CD4-positive, alpha-beta T cell (primary cell): Measurements from ENCODE around the gene MEAK7. TPM values are rescaled to one million over a fixed set of nuclear protein-coding genes. Genes with fewer than 3 reads are reported as not detected.
A peak's percentile ranks its signal among the peaks of the same experiment; 100 is the strongest.

Experiments used
- ATAC-seq: fragments of 200-7000 bp; cut with Tn5 transposase; one replicate; pipeline ENCODE4 v1.10.0; 2022; ENCODE audit warnings: mild to moderate bottlenecking; ENCODE audit not compliant: poor library complexity
- CTCF ChIA-PET: fragments of 350-600 bp; sonication (Branson Sonifier 250); formaldehyde crosslinking; loops from one replicate; lab custom pipeline; 2021; ENCODE audit warnings: antibody characterized with exemption, inconsistent platforms; lab: Charles Lee
- POLR2A ChIA-PET: fragments of 350-600 bp; sonication (Branson Sonifier 250); formaldehyde crosslinking; loops from one replicate; lab custom pipeline; 2021; ENCODE audit warnings: antibody characterized with exemption, inconsistent platforms; lab: Charles Lee
- DNase-seq, 14 experiments: peaks; one replicate each; pipeline ENCODE4 v3.0.0-alpha.2; 2013 to 2020; ENCODE audit warnings: mixed read lengths in 2 of 14
- H3K27ac ChIP-seq, 2 donors: one replicate each; pipeline versions ENCODE4 v1.5.1 to v1.7.0; 2013; ENCODE audit warnings: low read length in 2 of 2, low read depth in 1 of 2, mild to moderate bottlenecking in 1 of 2
- H3K27me3 ChIP-seq, 2 experiments: 1 replicate in 1 of 2; 2 replicates in 1 of 2; pipeline versions ENCODE4 v1.6.1 to v1.7.0; 2013; ENCODE audit warnings: low read length in 2 of 2, control low read depth in 1 of 2, mild to moderate bottlenecking in 1 of 2, moderate library complexity in 1 of 2; ENCODE audit not compliant: insufficient read depth in 2 of 2, control insufficient read depth in 1 of 2
- H3K36me3 ChIP-seq: one replicate; pipeline ENCODE4 v1.6.1; 2013; ENCODE audit warnings: low read length, control low read depth; ENCODE audit not compliant: insufficient read depth
- H3K4me1 ChIP-seq: one replicate; pipeline ENCODE4 v1.6.1; 2013; ENCODE audit warnings: low read length, control low read depth; ENCODE audit not compliant: insufficient read depth
- H3K4me3 ChIP-seq: one replicate; pipeline ENCODE4 v1.5.1; 2013; ENCODE audit warnings: mild to moderate bottlenecking, low read length, moderate library complexity
- H3K9me3 ChIP-seq, 2 experiments: 1 replicate in 1 of 2; 2 replicates in 1 of 2; pipeline versions ENCODE4 v1.6.1 to v1.7.0; 2013; ENCODE audit warnings: low read length in 2 of 2, mild to moderate bottlenecking in 2 of 2, control low read depth in 1 of 2, moderate library complexity in 1 of 2; ENCODE audit not compliant: control insufficient read depth in 1 of 2, insufficient read depth in 1 of 2
- H3K27ac Mint-ChIP-seq: one replicate; pipeline ENCODE4 v1.8.0; 2020; ENCODE audit warnings: mixed read lengths
- H3K27me3 Mint-ChIP-seq: one replicate; pipeline ENCODE4 v1.8.0; 2021; ENCODE audit warnings: mixed read lengths
- H3K36me3 Mint-ChIP-seq: one replicate; pipeline ENCODE4 v1.8.0; 2021; ENCODE audit warnings: low read depth, mixed read lengths
- H3K4me1 Mint-ChIP-seq: one replicate; pipeline ENCODE4 v1.8.0; 2021; ENCODE audit warnings: low read depth, mixed read lengths
- H3K4me3 Mint-ChIP-seq: one replicate; pipeline ENCODE4 v1.8.0; 2020; ENCODE audit warnings: mild to moderate bottlenecking, mixed read lengths
- H3K9me3 Mint-ChIP-seq: one replicate; pipeline ENCODE4 v1.8.0; 2020; ENCODE audit warnings: mixed read lengths
- intact Hi-C, 2 experiments: fragments of 100-400 bp; cut with DNase I in 1 of 2; cut with micrococcal nuclease in 1 of 2; formaldehyde crosslinking; loops; one replicate each; pipeline versions ENCODE4 v1.15.1 to v1.9.0; 2023 to 2025; cut with DNase I, micrococcal nuclease
- total RNA-seq, 174 experiments: library from RNA in 2 of 174; stranded (reverse) in 2 of 174; gene quantifications; one replicate each; pipeline ENCODE4 v1.2.3 and lab custom pipeline; 2021 to 2026
- TF ChIP-seq, protein P1 (sequence below): fragments of 200-600 bp; IDR thresholded peaks from one replicate; pipeline ENCODE4 v1.8.0; 2022; ENCODE audit warnings: antibody characterized with exemption, mild to moderate bottlenecking

The MEAK7 gene
- total RNA-seq, 2 experiments from 2014 or later, result 1.9 to 3.7 TPM

DNA sequence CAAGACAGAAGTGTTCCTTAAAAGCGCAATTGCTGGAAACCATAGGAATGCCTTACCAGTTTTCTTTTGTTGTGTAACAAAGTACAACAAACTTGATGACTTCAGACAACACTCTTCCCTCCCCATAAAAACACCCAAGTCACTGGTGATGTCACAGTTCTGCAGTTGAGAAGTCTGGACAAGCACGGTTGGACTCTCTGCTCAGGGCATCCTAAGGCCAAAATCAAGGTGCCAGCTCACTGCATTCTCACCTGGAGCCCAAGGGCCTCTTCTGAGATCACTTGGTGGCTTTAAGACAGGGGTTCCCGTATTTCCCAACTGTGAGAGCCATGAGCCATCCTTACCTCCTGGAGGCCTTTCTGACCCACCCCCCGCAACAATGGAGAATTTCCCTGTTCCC, 45.6 kb upstream of the MEAK7 start:
- TF ChIP-seq, protein P1, sequence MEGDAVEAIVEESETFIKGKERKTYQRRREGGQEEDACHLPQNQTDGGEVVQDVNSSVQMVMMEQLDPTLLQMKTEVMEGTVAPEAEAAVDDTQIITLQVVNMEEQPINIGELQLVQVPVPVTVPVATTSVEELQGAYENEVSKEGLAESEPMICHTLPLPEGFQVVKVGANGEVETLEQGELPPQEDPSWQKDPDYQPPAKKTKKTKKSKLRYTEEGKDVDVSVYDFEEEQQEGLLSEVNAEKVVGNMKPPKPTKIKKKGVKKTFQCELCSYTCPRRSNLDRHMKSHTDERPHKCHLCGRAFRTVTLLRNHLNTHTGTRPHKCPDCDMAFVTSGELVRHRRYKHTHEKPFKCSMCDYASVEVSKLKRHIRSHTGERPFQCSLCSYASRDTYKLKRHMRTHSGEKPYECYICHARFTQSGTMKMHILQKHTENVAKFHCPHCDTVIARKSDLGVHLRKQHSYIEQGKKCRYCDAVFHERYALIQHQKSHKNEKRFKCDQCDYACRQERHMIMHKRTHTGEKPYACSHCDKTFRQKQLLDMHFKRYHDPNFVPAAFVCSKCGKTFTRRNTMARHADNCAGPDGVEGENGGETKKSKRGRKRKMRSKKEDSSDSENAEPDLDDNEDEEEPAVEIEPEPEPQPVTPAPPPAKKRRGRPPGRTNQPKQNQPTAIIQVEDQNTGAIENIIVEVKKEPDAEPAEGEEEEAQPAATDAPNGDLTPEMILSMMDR, result no peak
- Mint-ChIP-seq H3K4me1 (peaks cover 19% of the 10 kb centered on the region), H3K9me3 (no peaks in the 10 kb centered on the region), H3K36me3 (no peaks in the 10 kb centered on the region), H3K4me3 (no peak overlapping the region), H3K27me3 (no peaks in the 10 kb centered on the region), H3K27ac (peak overlapping the region; percentile 81)
- Histone ChIP-seq H3K4me3 (peak overlapping the region; percentile 46), H3K4me1 (peaks cover 60% of the 10 kb centered on the region), H3K9me3 (no peaks in the 10 kb centered on the region), H3K27me3 (no peaks in the 10 kb centered on the region), H3K36me3 (no peaks in the 10 kb centered on the region), H3K27ac (peak overlapping the region; percentile 71 to 86)
- intact Hi-C loops, result no loop called here
- ChIA-PET POLR2A (interaction anchor here (1.5 kb wide), 1 partner anchor 66 kb away, joined by 4 read pairs; no protein-coding TSS in a partner anchor), CTCF (no interaction called here)
- peak in 1 of 14 experiments; percentile 32 for DNase-seq
- ATAC-seq, result no peak

DNA sequence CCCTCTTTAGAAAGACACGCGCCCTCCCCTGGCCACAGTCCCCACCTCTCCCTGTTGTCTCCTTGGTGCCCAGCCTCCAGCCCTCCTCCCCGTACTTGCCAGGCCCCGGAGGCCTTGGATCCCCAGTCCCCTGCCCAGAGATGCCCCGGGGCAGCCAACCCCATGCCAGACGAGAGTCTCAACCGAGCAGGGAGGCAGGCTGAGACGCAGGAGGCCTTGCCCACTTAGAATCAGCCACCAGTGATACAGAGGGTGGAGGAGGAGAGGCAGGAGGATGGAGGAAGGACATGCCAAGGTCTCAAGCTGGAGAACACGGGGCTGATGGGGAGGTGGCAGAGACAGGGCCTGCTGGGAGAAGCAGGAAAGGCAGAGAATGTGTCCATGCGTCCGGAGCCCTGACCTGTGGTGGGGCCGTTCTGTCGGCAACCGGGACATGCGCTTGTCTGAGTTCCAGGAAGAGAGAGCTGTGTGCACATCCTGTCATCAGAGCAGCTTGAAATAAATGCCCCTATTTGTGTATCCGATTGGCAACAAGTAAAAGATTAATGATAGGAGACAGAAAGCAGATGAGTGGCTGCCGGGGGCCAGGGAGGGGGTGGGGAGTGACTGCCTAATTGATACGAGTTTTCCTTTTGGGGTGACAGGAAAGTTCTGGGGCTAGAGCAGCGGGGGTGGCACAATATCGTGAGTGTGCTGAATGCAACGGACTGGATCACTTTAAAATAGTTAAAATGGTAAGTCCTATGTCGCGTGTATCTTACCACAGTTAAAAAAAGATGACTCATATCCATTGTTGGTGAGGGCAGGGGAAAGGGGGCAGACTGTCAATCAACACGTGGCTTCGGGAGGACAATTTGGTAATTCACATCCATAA, 44.7 kb upstream of the MEAK7 start:
- Mint-ChIP-seq H3K9me3 (no peaks in the 10 kb centered on the region), H3K4me3 (peak overlapping the region; percentile 70), H3K27ac (peak overlapping the region; percentile 81), H3K27me3 (no peaks in the 10 kb centered on the region), H3K36me3 (no peaks in the 10 kb centered on the region), H3K4me1 (peaks cover 24% of the 10 kb centered on the region)
- Histone ChIP-seq H3K36me3 (no peaks in the 10 kb centered on the region), H3K27ac (peak overlapping the region; percentile 71 to 86), H3K4me3 (peak overlapping the region; percentile 46), H3K4me1 (peaks cover 60% of the 10 kb centered on the region), H3K27me3 (no peaks in the 10 kb centered on the region), H3K9me3 (no peaks in the 10 kb centered on the region)
- ATAC-seq (peak; percentile 79), DNase-seq (peak in 13 of 14 experiments; percentile 22 to 83 (median 39))
- TF ChIP-seq, protein P1, result no peak
- intact Hi-C loops, result no loop called here
- ChIA-PET POLR2A (interaction anchor here (0.7 to 1.5 kb wide), 4 partner anchors 35 to 96 kb away, joined by 3 to 5 read pairs (median 4); no protein-coding TSS in a partner anchor), CTCF (interaction anchor here (1.5 kb wide), 1 partner anchor 43 kb away, joined by 6 read pairs; no protein-coding TSS in a partner anchor)

DNA sequence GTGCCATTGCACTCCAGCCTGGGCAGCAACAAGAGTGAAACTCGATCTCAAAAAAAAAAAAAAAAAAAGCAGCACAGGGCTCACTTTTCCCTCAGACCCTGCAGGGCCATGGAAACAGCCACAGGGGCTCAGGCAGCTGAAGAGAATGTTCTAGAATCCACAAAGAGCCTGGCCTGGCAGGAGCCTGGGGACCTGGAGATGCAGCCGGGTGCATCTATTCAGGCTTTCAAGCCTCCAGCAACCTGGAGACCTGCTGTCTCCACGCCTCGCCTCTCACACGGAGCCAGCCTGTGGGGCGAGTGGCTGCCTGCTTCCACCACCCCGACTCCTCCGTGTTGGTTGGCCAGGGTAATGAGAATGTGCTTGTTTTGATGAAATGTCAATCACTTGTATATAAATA, 44.0 kb upstream of the MEAK7 start:
- POLR2A ChIA-PET, result interaction anchor here (1.5 kb wide), 1 partner anchor 68 kb away, joined by 4 read pairs; no protein-coding TSS in a partner anchor
- H3K9me3 ChIP-seq, result no peaks in the 10 kb centered on the region
- DNase-seq (peak in 3 of 14 experiments; percentile 11 to 36 (median 20)), ATAC-seq (no peak)
- intact Hi-C loops, result no loop called here
- H3K4me1 ChIP-seq, result peaks cover 54% of the 10 kb centered on the region
- no peaks in the 10 kb centered on the region for H3K27me3 Mint-ChIP-seq
- H3K27ac ChIP-seq, result peak overlapping the region; percentile 71 to 86
- TF ChIP-seq, protein P1, result no peak
- CTCF ChIA-PET, result interaction anchor here (1.5 kb wide), 1 partner anchor 42 kb away, joined by 6 read pairs; no protein-coding TSS in a partner anchor
- H3K36me3 Mint-ChIP-seq, result no peaks in the 10 kb centered on the region
- H3K27ac Mint-ChIP-seq, result peak overlapping the region; percentile 81
- H3K4me1 Mint-ChIP-seq, result peaks cover 26% of the 10 kb centered on the region
- no peaks in the 10 kb centered on the region for H3K36me3 ChIP-seq
- no peaks in the 10 kb centered on the region for H3K9me3 Mint-ChIP-seq
- H3K4me3 Mint-ChIP-seq, result no peak overlapping the region
- H3K4me3 ChIP-seq, result peak overlapping the region; percentile 46
- H3K27me3 ChIP-seq, result no peaks in the 10 kb centered on the region
